RWPE1 (cell line): ENCODE results near the gene DNAH9.

Experiments
- CTCF ChIA-PET: fragments of 350-600 bp; sonication (Branson Sonifier 250); formaldehyde crosslinking; extraction: SDS; loops from one replicate; lab custom pipeline; 2021; lab: Yijun Ruan, JAX
- POLR2A ChIA-PET: fragments of 400-600 bp; formaldehyde crosslinking; extraction: SDS; loops from one replicate; lab custom pipeline; 2020; ENCODE audit warnings: antibody characterized with exemption; ENCODE audit not compliant: low non-redundant PET; lab: Yijun Ruan, JAX
- DNase-seq: peaks from one replicate; pipeline ENCODE4 v3.0.0; 2012; ENCODE audit warnings: low spot score
- H3K27ac ChIP-seq: fragments of 450-650 bp; 2 replicates; pipeline ENCODE4 v1.5.1; 2017
- CTCF ChIP-seq: fragments of 450-650 bp; conservative IDR thresholded peaks from 2 replicates; pipeline ENCODE4 v1.5.1; 2017; ENCODE audit warnings: low read depth, mild to moderate bottlenecking

DNAH9 gene

GRCh38 chr17:11813871-11814270, 215.6 kb downstream of the DNAH9 start:
- POLR2A ChIA-PET: no interaction called here
- CTCF ChIA-PET: no interaction called here
- no peak for DNase-seq
- no peak for TF ChIP-seq CTCF
- no peak overlapping the region for H3K27ac ChIP-seq

GRCh38 chr17:11814655-11815262, 216.5 kb downstream of the DNAH9 start:
- CTCF ChIA-PET: no interaction called here

GRCh38 chr17:11816409-11816808, 218.1 kb downstream of the DNAH9 start:
- no peak for DNase-seq
- no peak overlapping the region for H3K27ac ChIP-seq
- ChIA-PET CTCF (no interaction called here), POLR2A (no interaction called here)
- no peak for TF ChIP-seq CTCF

More at GRCh38 chr17:11814655-11815262, 216.5 kb downstream of the DNAH9 start:
- no peak for TF ChIP-seq CTCF
- no peak overlapping the region for H3K27ac ChIP-seq
- POLR2A ChIA-PET: no interaction called here
- no peak for DNase-seq

- POLR2A ChIA-PET: no interaction called here
- TF ChIP-seq CTCF: no peak
- DNase-seq: no peak
- CTCF ChIA-PET: no interaction called here
- no peak overlapping the region for H3K27ac ChIP-seq
These were observed 225.6 kb downstream of the DNAH9 start for GRCh38 chr17:11823862-11824261.

- POLR2A ChIA-PET: interaction anchor here (0.5 kb wide), 1 partner anchor 59 kb away, joined by 3 read pairs; no protein-coding TSS in a partner anchor
- TF ChIP-seq CTCF: no peak
- no peak for DNase-seq
- no peak overlapping the region for H3K27ac ChIP-seq
- CTCF ChIA-PET: no interaction called here
These were observed 227.4 kb downstream of the DNAH9 start for GRCh38 chr17:11825572-11826209.

- no peak for DNase-seq
- ChIA-PET CTCF (interaction anchor here (0.5 to 0.7 kb wide), 3 partner anchors 83 to 447 kb away, joined by 3 to 4 read pairs (median 3); no protein-coding TSS in a partner anchor), POLR2A (no interaction called here)
- no peak for TF ChIP-seq CTCF
- H3K27ac ChIP-seq: no peak overlapping the region
These were observed 234.3 kb downstream of the DNAH9 start for GRCh38 chr17:11832401-11833137.
